Esophagus squamous epithelium (tissue), 4 donors: ENCODE data around the gene BBLN.

ENCODE experiments used
- CTCF ChIP-seq, 6 experiments: fragments of 450-650 bp in 4 of 6; fragments of 200-600 bp in 2 of 6; sonication (generic) in 2 of 6; IDR thresholded peaks; one replicate each; pipeline ENCODE4 v1.5.1; 2016 to 2019; ENCODE audit warnings: antibody characterized with exemption in 6 of 6, mild to moderate bottlenecking in 4 of 6, moderate library complexity in 4 of 6
- POLR2A ChIP-seq, 4 donors: fragments of 450-650 bp; IDR thresholded peaks; one replicate each; pipeline ENCODE4 v1.6.1; 2017; ENCODE audit warnings: antibody characterized with exemption in 4 of 4, mild to moderate bottlenecking in 4 of 4, moderate library complexity in 3 of 4

GRCh38 chr9:128206484-128206883, 46.4 kb downstream of the BBLN start:
- TF ChIP-seq CTCF (IDR thresholded peaks at IDR 0.05) (no peak), POLR2A (IDR thresholded peaks at IDR 0.05) (no peak)
